Spleen (tissue), 11 donors: Measurements from ENCODE around the gene RNASE11. TPM values are rescaled to one million over a fixed set of nuclear protein-coding genes. Genes with fewer than 3 reads are reported as not detected.
A peak's percentile ranks its signal among the peaks of the same experiment; 100 is the strongest.
"Not testable (repeated sequence)": the region's sequence is repeated elsewhere in the genome, so short reads cannot be mapped to it uniquely, and the experiment has no call there.

ENCODE experiments used
- DNase-seq: peaks from one replicate; pipeline ENCODE4 v3.0.0-alpha.2; 2020
- H3K27ac ChIP-seq, 8 donors: fragments of 200-600 bp; sonication (generic) in 7 of 8; 1 replicate in 4 of 8; 2 replicates in 4 of 8; pipeline versions ENCODE4 v1.5.0 to v1.8.0; 2016 to 2021; ENCODE audit warnings: inconsistent platforms in 4 of 8, mild to moderate bottlenecking in 4 of 8, moderate library complexity in 1 of 8
- H3K27me3 ChIP-seq, 7 donors: fragments of 200-600 bp; sonication (generic) in 6 of 7; replicated peaks in 1 of 7; 1 replicate in 4 of 7; 2 replicates in 3 of 7; pipeline versions ENCODE4 v1.5.0 to v1.8.0; 2016 to 2021; ENCODE audit warnings: inconsistent platforms in 3 of 7, mild to moderate bottlenecking in 1 of 7
- H3K36me3 ChIP-seq, 6 donors: fragments of 200-600 bp; sonication (generic) in 5 of 6; 1 replicate in 4 of 6; 2 replicates in 2 of 6; pipeline versions ENCODE4 v1.5.0 to v1.8.0; 2016 to 2021; ENCODE audit warnings: inconsistent platforms in 2 of 6
- H3K4me1 ChIP-seq, 6 donors: fragments of 200-600 bp; sonication (generic) in 5 of 6; 1 replicate in 3 of 6; 2 replicates in 3 of 6; pipeline versions ENCODE4 v1.5.0 to v1.8.0; 2016 to 2021; ENCODE audit warnings: inconsistent platforms in 3 of 6
- H3K4me3 ChIP-seq, 8 donors: fragments of 200-600 bp; sonication (generic) in 7 of 8; 1 replicate in 4 of 8; 2 replicates in 4 of 8; pipeline versions ENCODE4 v1.5.0 to v1.8.0; 2016 to 2021; ENCODE audit warnings: inconsistent platforms in 4 of 8, mild to moderate bottlenecking in 4 of 8, moderate library complexity in 2 of 8
- H3K9me3 ChIP-seq, 8 donors: fragments of 200-600 bp; sonication (generic) in 7 of 8; 1 replicate in 4 of 8; 2 replicates in 4 of 8; pipeline versions ENCODE4 v1.5.0 to v1.8.0; 2016 to 2021; ENCODE audit warnings: inconsistent platforms in 4 of 8
- POLR2A ChIP-seq, 3 donors: fragments of 450-650 bp; IDR thresholded peaks; one replicate each; pipeline ENCODE4 v1.5.1; 2017; ENCODE audit warnings: antibody characterized with exemption in 3 of 3, mild to moderate bottlenecking in 1 of 3
- POLR2AphosphoS5 ChIP-seq, 3 donors: sonication (generic); formaldehyde crosslinking; IDR thresholded peaks; one replicate each; pipeline ENCODE4 v1.5.1; 2017; ENCODE audit warnings: antibody characterized with exemption in 3 of 3
- WGBS, 5 donors: extraction: QIAGEN DNeasy Blood & Tissue Kit in 3 of 5; methylation state at CpG; one replicate each; pipeline versions ENCODE4 v1.1.5 to v1.1.7; 2013 to 2018; 5-methylcytosine and 5-hydroxymethylcytosine counted together
- intact Hi-C: fragments of 100-400 bp; cut with DNase I; formaldehyde crosslinking; loops from one replicate; pipeline ENCODE4 v1.15.0; 2023; ENCODE audit warnings: low total_unique reads
- polyA plus RNA-seq, 3 donors: library from polyadenylated mRNA; stranded (reverse); fragments of 200-250 nt; gene quantifications; one replicate each; pipeline ENCODE4 v1.2.1, GENCODE V29; 2013
- total RNA-seq, 7 donors: library from RNA; depleted of rRNA in 3 of 7; stranded (reverse); fragments of >200 nt in 3 of 7; fragmentation: NEBNext Ultra II Directional in 4 of 7; extraction: Animal tissue kit (Norgen Biotek cat#: 25700) in 4 of 7; gene quantifications; one replicate each; pipeline versions ENCODE4 v1.1.0 to v1.2.1, GENCODE V29; 2016 to 2021
- TF ChIP-seq, protein P1 (sequence below), 11 experiments: fragments of 200-600 bp in 7 of 11; fragments of 450-650 bp in 4 of 11; sonication (generic) in 4 of 11; IDR thresholded peaks in 8 of 11; conservative IDR thresholded peaks in 3 of 11; 1 replicate in 7 of 11; 2 replicates in 4 of 11; pipeline versions ENCODE4 v1.4.0 to v1.8.0; 2016 to 2021; ENCODE audit warnings: antibody characterized with exemption in 11 of 11, inconsistent platforms in 4 of 11, mild to moderate bottlenecking in 1 of 11
- donor health status: healthy with polysubstance abuse.
- donor health status: DM: no; HTN: no; CAD: no; lungs with moderate emphysema.
- donor health status: DM: no; HTN: no; CAD: no.
- donor health status: Bipolar disorder and iron deficiency.
- donor health status: healthy.
- donor health status: DM: no; HTN: no; CAD: no.
- donor health status: DM: yes; HTN: yes; CAD: no.

Gene RNASE11
- total and polyA plus RNA-seq, 10 donors = not detected

GRCh38 chr14:20624495-20625070 is 36.8 kb upstream of the RNASE11 start:
- Histone ChIP-seq H3K36me3 (no peaks in the 10 kb centered on the region), H3K27me3 (peaks cover 0 to 51% (median 4%) of the 10 kb centered on the region in 7 donors), H3K27ac (peak overlapping the region in 5 of 8 donors; percentile 7 to 49 (median 26)), H3K4me1 (peaks cover 2 to 71% (median 42%) of the 10 kb centered on the region in 6 donors), H3K9me3 (no peaks in the 10 kb centered on the region), H3K4me3 (peak overlapping the region in 7 of 8 donors; percentile 6 to 55 (median 25))
- intact Hi-C loops = loop anchor here (5.0 kb wide), 1 partner anchor 53 kb away; no protein-coding TSS in a partner anchor
- WGBS, 5 donors = 4 to 8% (median 4%) methylated on average over 14 to 22 of the region's 22 CpGs
- peak; percentile 91 for DNase-seq
- TF ChIP-seq POLR2A (IDR thresholded peaks at IDR 0.05) = no peak
- no peak for TF ChIP-seq POLR2AphosphoS5 (IDR thresholded peaks at IDR 0.05)
- TF ChIP-seq, protein P1, sequence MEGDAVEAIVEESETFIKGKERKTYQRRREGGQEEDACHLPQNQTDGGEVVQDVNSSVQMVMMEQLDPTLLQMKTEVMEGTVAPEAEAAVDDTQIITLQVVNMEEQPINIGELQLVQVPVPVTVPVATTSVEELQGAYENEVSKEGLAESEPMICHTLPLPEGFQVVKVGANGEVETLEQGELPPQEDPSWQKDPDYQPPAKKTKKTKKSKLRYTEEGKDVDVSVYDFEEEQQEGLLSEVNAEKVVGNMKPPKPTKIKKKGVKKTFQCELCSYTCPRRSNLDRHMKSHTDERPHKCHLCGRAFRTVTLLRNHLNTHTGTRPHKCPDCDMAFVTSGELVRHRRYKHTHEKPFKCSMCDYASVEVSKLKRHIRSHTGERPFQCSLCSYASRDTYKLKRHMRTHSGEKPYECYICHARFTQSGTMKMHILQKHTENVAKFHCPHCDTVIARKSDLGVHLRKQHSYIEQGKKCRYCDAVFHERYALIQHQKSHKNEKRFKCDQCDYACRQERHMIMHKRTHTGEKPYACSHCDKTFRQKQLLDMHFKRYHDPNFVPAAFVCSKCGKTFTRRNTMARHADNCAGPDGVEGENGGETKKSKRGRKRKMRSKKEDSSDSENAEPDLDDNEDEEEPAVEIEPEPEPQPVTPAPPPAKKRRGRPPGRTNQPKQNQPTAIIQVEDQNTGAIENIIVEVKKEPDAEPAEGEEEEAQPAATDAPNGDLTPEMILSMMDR (IDR thresholded peaks at IDR 0.05 in 8 of 11, conservative IDR thresholded peaks at IDR 0.05 in 3 of 11) = no peak

- no peak for TF ChIP-seq POLR2AphosphoS5 (IDR thresholded peaks at IDR 0.05)
- no peak for TF ChIP-seq POLR2A (IDR thresholded peaks at IDR 0.05)
- TF ChIP-seq, protein P1 (IDR thresholded peaks at IDR 0.05 in 8 of 11, conservative IDR thresholded peaks at IDR 0.05 in 3 of 11) = no peak
- Histone ChIP-seq H3K4me3 (no peak overlapping the region), H3K4me1 (peaks cover 2 to 67% (median 42%) of the 10 kb centered on the region in 6 donors), H3K36me3 (no peaks in the 10 kb centered on the region), H3K27ac (no peak overlapping the region), H3K27me3 (peaks cover 0 to 51% (median 4%) of the 10 kb centered on the region in 7 donors), H3K9me3 (no peaks in the 10 kb centered on the region)
- intact Hi-C loops = no loop called here
- DNase-seq = no peak
- WGBS, 5 donors = 32 to 42% (median 37%) methylated on average over 15 of the region's 15 CpGs
These were observed 36.0 kb upstream of the RNASE11 start for GRCh38 chr14:20623798-20624197.

DNA sequence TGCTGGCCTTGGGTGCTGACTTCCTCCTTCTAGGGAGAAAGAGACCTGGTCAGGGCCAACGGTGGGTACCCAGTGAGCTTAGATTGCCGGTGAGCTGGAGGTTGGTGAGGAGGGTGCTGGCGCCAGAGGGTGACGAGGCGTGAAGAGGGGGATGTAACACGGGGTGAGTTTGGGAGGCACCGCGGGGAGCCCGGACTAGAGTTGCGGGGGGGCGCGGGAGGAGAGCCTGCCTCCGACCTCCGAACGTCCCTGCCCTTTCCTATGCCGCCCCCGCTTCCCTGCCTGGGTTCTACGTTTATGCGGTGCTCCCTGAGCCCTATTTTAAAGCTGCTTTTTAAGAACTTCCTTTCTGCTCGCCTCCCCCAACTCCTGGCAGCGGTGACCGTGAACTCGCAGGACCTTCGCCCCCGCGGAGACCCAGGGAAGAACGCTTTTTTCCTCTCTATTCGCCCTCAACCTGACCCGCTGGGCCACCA is 35.1 kb upstream of the RNASE11 start:
- Histone ChIP-seq H3K27ac (peak overlapping the region in 1 of 8 donors; percentile 18), H3K36me3 (no peaks in the 10 kb centered on the region), H3K4me1 (peaks cover 2 to 63% (median 43%) of the 10 kb centered on the region in 6 donors), H3K9me3 (no peaks in the 10 kb centered on the region), H3K27me3 (peaks cover 0 to 43% (median 4%) of the 10 kb centered on the region in 7 donors), H3K4me3 (peak overlapping the region in 3 of 8 donors; percentile 7 to 50 (median 19))
- no peak for TF ChIP-seq POLR2AphosphoS5 (IDR thresholded peaks at IDR 0.05)
- no peak for TF ChIP-seq POLR2A (IDR thresholded peaks at IDR 0.05)
- TF ChIP-seq, protein P1 (IDR thresholded peaks at IDR 0.05 in 8 of 11, conservative IDR thresholded peaks at IDR 0.05 in 3 of 11) = no peak
- WGBS, 5 donors = 6 to 10% (median 8%) methylated on average over 29 of the region's 29 CpGs
- intact Hi-C loops = no loop called here
- DNase-seq = no peak

DNA sequence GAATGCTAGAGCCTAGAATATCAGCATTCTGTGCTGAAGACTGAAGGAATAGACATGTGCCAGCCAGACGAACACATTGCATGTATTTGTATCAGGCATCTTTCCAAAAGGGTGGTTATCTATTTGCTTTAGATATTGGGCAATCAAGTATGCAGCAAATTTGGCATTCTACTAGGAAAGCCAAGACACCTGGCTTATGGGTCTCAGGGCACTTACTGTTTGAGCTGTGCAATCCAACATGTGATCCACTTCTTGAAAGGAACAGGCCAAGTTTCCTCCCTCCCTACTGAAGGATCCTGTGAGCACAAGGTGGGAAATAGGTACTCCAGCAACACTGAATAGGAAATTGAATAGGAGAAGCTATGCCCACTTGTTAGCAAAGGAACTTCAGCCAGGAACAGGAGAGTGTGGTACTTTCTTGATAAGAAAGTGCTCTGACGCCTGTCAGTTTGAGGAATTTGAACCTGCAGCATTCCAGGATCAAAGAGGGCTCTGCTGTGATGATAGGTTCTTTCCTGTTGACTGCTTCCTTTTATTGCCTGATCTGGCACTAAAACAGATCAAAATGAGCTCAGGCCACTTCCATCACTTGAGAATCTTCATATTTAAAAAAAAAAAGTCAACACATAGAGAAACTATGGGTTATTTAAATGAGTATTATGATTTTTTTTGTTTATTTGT is 33.1 kb upstream of the RNASE11 start:
- DNase-seq = no peak
- WGBS, 5 donors = 60 to 78% (median 75%) methylated on average over 2 of the region's 2 CpGs
- Histone ChIP-seq H3K27me3 (peaks cover 0 to 28% (median 4%) of the 10 kb centered on the region in 7 donors), H3K27ac (no peak overlapping the region), H3K36me3 (no peaks in the 10 kb centered on the region), H3K4me1 (peaks cover 2 to 50% (median 38%) of the 10 kb centered on the region in 6 donors), H3K9me3 (no peaks in the 10 kb centered on the region), H3K4me3 (no peak overlapping the region)
- intact Hi-C loops = no loop called here
- TF ChIP-seq, protein P1 (IDR thresholded peaks at IDR 0.05 in 8 of 11, conservative IDR thresholded peaks at IDR 0.05 in 3 of 11) = no peak
- no peak for TF ChIP-seq POLR2A (IDR thresholded peaks at IDR 0.05)
- no peak for TF ChIP-seq POLR2AphosphoS5 (IDR thresholded peaks at IDR 0.05)

GRCh38 chr14:20619688-20620087 is 31.9 kb upstream of the RNASE11 start:
- H3K27ac ChIP-seq, intact Hi-C loops, H3K9me3 ChIP-seq, H3K4me3 ChIP-seq, H3K36me3 ChIP-seq, DNase-seq: not testable (repeated sequence)
- peaks cover 0 to 16% (median 0%) of the 10 kb centered on the region in 7 donors for H3K27me3 ChIP-seq
- 80 to 95% (median 92%) methylated on average over 6 of the region's 6 CpGs for WGBS, 5 donors
- H3K4me1 ChIP-seq = peaks cover 3 to 45% (median 27%) of the 10 kb centered on the region in 6 donors
